Measurements from ENCODE around the gene ZNF496.

Gene ZNF496

DNA sequence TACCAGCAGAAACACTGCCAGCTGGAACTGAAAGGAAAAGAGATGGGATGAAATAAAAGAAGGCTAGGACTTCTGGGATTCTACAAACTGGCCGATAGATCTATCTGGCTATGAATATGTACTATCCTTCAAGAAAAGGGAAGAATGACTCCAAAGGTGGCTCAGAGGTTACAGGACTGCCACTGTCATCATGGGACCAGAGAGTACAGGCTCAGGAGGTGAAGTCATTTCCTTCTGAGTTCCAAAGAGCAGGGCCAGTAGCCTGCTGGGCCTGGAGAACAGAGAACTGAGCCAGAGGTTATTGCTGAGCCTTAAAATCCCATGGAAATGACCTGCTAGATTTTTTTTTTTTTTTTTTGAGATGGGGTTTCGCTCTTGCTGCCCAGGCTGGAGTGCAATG is 27.6 kb downstream of the ZNF496 start:
- no peak overlapping the region for H3K4me3 ChIP-seq (ENCODE audit: low read length)
- peaks cover 23% of the 10 kb centered on the region for H3K36me3 ChIP-seq (ENCODE audit: control insufficient read depth, insufficient read depth, low read length)
- H3K4me1 ChIP-seq (ENCODE audit: control insufficient read depth, insufficient read depth, low read length): no peaks in the 10 kb centered on the region
- no peaks in the 10 kb centered on the region for H3K27me3 ChIP-seq (ENCODE audit: control insufficient read depth, insufficient read depth, low read length)
- H3K9ac ChIP-seq (ENCODE audit: low read length): no peak overlapping the region
- no peak overlapping the region for H3K27ac ChIP-seq (ENCODE audit: low read depth, low read length)

DNA sequence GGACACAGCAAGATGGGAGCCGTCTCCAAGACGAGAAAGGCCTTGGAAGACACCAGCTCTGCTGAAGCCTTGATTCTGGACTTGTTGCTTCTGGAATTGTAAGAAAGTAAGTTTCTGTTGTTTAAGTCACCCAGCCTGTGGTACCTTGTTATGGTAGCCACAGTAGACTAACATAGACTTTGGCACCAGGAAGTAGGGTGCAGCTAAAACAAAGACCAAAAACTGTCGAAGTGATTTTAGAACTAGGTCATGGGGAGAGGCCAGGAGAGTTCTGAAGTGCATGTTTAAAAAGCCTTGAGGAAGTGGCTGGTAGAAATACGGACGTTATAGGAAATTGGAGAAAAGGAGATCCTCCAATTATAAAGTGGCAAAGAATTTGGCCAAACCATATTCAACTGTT is 28.5 kb downstream of the ZNF496 start:
- H3K27ac ChIP-seq (ENCODE audit: low read depth, low read length): no peak overlapping the region
- H3K4me1 ChIP-seq (ENCODE audit: control insufficient read depth, insufficient read depth, low read length): no peaks in the 10 kb centered on the region

DNA sequence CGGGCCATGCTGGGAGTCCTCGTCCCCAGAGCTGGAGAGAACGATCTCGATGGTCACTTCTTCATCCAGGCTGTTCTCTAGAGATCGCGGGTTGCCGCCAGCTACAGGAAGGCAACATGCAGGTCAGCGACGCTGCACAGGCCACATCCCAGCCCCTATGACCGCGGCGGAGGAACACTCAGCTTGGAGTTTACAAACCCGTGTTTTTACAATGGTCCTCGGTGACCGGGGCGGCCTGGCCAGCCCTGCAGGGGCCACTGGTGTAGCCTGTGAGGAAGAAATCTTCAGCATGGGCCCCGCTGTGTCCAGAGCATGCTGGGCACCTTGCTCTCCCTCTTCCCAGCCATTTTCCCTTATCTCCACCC is 30.5 kb downstream of the ZNF496 start:
- no peaks in the 10 kb centered on the region for H3K36me3 ChIP-seq (ENCODE audit: control insufficient read depth, insufficient read depth, low read length)
- no peak overlapping the region for H3K27ac ChIP-seq (ENCODE audit: low read depth, low read length)
- H3K4me1 ChIP-seq (ENCODE audit: control insufficient read depth, insufficient read depth, low read length): no peaks in the 10 kb centered on the region
- no peak overlapping the region for H3K9ac ChIP-seq (ENCODE audit: low read length)
- no peak overlapping the region for H3K4me3 ChIP-seq (ENCODE audit: low read length)
- no peaks in the 10 kb centered on the region for H3K27me3 ChIP-seq (ENCODE audit: control insufficient read depth, insufficient read depth, low read length)

More for the DNA sequence above, 28.5 kb downstream of the ZNF496 start:
- H3K27me3 ChIP-seq (ENCODE audit: control insufficient read depth, insufficient read depth, low read length): no peaks in the 10 kb centered on the region
- H3K4me3 ChIP-seq (ENCODE audit: low read length): no peak overlapping the region
- peaks cover 15% of the 10 kb centered on the region for H3K36me3 ChIP-seq (ENCODE audit: control insufficient read depth, insufficient read depth, low read length)
- no peak overlapping the region for H3K9ac ChIP-seq (ENCODE audit: low read length)

DNA sequence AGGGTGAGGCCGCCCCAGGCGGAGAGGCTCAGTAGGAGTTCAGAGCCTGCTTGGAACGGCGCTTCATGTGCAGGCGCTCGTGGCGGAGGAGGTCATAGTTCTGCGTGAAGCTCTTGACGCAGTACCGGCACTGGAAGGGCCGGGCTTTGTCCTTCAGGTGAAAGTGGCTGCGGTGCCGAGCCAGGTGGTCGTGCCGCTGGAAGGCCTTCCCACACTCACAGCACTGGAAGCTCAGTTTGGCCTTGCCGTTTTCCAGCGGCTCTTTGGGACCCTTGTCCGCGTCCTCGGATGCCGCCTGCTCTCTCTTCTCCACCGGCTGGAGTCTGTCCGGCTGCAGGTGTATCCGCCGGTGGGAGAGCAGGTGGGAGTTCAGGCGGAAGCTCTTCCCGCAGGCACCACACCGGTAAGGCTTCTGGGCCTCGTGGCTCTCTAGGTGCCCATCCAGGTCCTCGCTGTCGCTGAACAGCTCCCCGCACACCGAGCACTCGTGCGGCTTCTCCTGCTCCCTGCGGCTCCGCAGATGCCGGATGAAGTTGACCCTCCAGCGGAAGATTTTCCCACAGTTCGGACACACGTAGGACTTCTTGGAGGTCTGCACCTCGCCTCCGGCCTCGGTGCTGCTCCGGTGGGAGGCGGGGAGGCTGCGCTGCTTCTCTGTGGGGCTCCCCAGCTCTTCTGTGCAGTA is 31.0 kb downstream of the ZNF496 start:
- Histone ChIP-seq H3K9ac (ENCODE audit: low read length) (no peak overlapping the region), H3K36me3 (ENCODE audit: control insufficient read depth, insufficient read depth, low read length) (no peaks in the 10 kb centered on the region), H3K4me3 (ENCODE audit: low read length) (no peak overlapping the region), H3K4me1 (ENCODE audit: control insufficient read depth, insufficient read depth, low read length) (no peaks in the 10 kb centered on the region), H3K27me3 (ENCODE audit: control insufficient read depth, insufficient read depth, low read length) (no peaks in the 10 kb centered on the region), H3K27ac (ENCODE audit: low read depth, low read length) (no peak overlapping the region)

DNA sequence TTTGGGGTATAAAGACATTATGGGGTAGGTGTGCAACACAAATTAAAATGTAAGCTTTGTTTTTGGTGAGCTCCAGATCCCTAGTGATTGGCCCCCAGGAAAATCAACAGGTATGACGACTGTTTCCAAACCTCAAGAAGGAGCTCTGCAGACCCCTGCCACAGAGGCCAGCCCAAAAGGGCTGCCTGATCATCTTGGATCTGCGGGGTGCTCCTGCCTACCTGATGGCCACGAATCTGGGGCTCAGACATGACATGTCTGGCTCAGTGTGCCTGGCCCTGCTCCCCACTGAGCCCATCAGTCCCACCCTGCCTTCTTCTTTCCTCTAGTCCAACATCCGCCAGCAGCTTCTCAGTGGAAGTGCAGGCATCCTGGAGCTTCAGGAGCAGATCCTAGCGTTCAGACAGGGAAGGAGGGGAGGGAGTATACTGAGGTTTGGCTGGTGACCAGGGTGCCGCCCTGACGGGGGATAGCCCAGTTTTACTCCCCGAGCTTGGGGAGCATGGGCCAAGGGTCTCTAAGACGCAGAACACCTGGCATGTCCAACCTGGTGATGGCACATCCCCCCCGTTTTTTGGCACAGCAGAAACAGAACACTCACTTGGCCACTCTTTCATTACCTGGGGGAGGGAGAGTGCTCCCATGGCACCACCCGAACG is 31.8 kb downstream of the ZNF496 start:
- no peaks in the 10 kb centered on the region for H3K36me3 ChIP-seq (ENCODE audit: control insufficient read depth, insufficient read depth, low read length)
- no peak overlapping the region for H3K4me3 ChIP-seq (ENCODE audit: low read length)
- no peaks in the 10 kb centered on the region for H3K27me3 ChIP-seq (ENCODE audit: control insufficient read depth, insufficient read depth, low read length)
- H3K27ac ChIP-seq (ENCODE audit: low read depth, low read length): no peak overlapping the region
- no peak overlapping the region for H3K9ac ChIP-seq (ENCODE audit: low read length)
- H3K4me1 ChIP-seq (ENCODE audit: control insufficient read depth, insufficient read depth, low read length): no peaks in the 10 kb centered on the region

DNA sequence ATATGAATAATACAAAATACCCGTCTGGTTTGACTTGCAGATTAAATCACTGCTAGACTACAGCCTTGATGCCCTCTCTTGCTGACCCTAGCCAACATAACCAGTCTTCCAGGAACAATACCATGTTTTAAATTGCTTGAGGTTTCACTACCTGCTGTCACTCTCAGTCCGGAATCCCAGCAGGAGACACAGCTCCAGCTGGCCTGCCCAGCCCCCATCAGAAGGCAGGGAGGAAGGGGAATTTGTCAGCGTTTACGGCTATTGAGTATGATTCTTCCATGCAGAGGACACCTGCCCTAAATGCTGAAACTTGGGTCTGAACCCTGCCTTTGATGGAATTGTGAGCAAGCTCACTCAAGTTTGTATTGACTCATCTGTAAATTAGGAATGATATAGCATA is 33.0 kb downstream of the ZNF496 start:
- Histone ChIP-seq H3K36me3 (ENCODE audit: control insufficient read depth, insufficient read depth, low read length) (no peaks in the 10 kb centered on the region), H3K4me1 (ENCODE audit: control insufficient read depth, insufficient read depth, low read length) (no peaks in the 10 kb centered on the region), H3K9ac (ENCODE audit: low read length) (no peak overlapping the region), H3K27ac (ENCODE audit: low read depth, low read length) (no peak overlapping the region), H3K27me3 (ENCODE audit: control insufficient read depth, insufficient read depth, low read length) (no peaks in the 10 kb centered on the region), H3K4me3 (ENCODE audit: low read length) (no peak overlapping the region)

DNA sequence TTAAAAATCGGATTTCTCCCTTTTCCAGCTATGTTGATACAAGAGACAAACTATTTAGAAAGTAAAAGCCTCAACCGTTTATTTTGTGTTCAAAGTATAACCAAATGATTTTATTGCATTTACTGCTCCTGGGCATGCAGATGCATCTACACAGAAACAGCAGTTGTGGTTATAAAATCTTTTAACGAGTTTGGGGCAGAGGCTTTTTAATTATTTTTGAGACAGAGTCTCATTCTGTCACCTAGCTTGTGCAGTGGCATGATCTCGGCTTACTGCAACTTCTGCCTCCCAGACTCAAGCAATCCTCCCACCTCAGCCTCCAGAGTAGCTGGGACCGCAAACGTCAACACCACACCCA is 33.6 kb downstream of the ZNF496 start:
- Histone ChIP-seq H3K9ac (ENCODE audit: low read length) (no peak overlapping the region), H3K36me3 (ENCODE audit: control insufficient read depth, insufficient read depth, low read length) (no peaks in the 10 kb centered on the region), H3K27ac (ENCODE audit: low read depth, low read length) (no peak overlapping the region), H3K4me1 (ENCODE audit: control insufficient read depth, insufficient read depth, low read length) (no peaks in the 10 kb centered on the region), H3K4me3 (ENCODE audit: low read length) (no peak overlapping the region), H3K27me3 (ENCODE audit: control insufficient read depth, insufficient read depth, low read length) (no peaks in the 10 kb centered on the region)

DNA sequence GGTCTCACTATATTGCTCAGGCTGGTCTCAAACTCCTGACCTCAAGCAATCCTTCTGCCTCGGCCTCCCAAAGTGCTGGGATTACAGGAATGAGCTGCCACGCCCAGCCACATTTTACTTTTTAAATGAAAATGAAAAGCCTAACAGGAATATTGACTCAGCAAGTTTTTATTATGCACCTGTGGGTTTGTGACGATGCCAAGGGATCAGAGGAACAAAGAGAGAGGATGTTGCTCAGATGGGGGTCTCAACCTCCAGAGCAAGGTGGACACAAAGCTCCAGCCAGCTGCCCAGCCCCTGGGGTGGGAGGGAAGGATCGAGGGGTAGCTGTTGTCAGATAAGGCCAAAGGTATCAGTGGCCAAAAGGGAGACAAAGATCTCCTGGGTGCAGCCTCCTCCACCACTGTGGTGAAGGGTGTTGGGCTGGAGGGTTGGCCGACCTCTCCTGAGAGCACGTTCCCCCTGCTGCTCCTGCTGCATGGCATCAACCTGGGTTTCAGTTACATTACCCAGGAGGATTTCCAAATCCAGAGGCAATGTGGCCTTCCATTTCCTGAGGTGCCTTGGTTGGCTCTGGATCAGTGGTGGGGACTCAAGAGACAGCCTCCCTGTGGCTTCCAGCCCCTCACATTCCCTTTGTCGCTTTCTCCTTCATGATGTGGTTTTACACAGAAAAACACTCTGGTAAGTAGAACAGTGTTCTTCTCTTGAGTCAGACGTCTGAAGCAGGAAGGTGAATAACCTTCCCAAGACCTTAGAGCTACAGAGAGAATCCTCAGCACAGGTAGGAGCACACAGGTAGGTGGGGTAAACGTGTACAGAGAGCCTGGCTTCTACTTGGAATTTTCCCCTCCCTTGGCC is 34.2 kb downstream of the ZNF496 start:
- H3K36me3 ChIP-seq (ENCODE audit: control insufficient read depth, insufficient read depth, low read length): no peaks in the 10 kb centered on the region
- no peak overlapping the region for H3K4me3 ChIP-seq (ENCODE audit: low read length)
- H3K9ac ChIP-seq (ENCODE audit: low read length): no peak overlapping the region
- H3K27me3 ChIP-seq (ENCODE audit: control insufficient read depth, insufficient read depth, low read length): no peaks in the 10 kb centered on the region
- H3K4me1 ChIP-seq (ENCODE audit: control insufficient read depth, insufficient read depth, low read length): no peaks in the 10 kb centered on the region
- no peak overlapping the region for H3K27ac ChIP-seq (ENCODE audit: low read depth, low read length)

DNA sequence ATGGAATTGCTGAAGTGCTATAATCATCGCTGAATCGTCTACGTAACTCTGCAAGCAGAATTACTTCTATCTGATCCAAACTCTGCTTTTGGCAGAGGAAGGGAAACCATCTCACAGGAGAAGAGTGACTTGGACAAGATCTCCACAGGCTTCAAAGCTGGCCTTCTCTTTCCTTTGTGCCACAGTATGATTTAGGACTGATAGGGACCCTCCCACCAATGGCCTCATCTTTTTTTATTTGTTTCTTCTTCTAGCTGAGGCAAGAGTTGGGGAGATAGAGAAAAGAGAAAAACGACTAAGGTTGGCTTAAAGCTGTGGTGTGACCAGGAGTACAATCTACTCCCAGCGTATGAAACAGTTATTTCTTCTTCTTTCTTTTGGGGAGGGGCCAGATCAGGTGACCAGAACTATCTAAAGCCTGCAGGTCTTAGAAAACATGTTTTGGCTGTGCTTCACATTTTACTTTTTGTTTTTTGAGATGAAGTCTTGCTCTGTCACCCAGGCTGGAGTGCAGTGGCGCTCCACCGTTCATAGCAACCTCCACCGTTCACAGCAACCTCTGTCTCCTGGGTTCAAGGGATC is 35.0 kb downstream of the ZNF496 start:
- Histone ChIP-seq H3K9ac (ENCODE audit: low read length) (no peak overlapping the region), H3K4me3 (ENCODE audit: low read length) (no peak overlapping the region), H3K27me3 (ENCODE audit: control insufficient read depth, insufficient read depth, low read length) (no peaks in the 10 kb centered on the region), H3K27ac (ENCODE audit: low read depth, low read length) (no peak overlapping the region), H3K4me1 (ENCODE audit: control insufficient read depth, insufficient read depth, low read length) (no peaks in the 10 kb centered on the region), H3K36me3 (ENCODE audit: control insufficient read depth, insufficient read depth, low read length) (no peaks in the 10 kb centered on the region)

DNA sequence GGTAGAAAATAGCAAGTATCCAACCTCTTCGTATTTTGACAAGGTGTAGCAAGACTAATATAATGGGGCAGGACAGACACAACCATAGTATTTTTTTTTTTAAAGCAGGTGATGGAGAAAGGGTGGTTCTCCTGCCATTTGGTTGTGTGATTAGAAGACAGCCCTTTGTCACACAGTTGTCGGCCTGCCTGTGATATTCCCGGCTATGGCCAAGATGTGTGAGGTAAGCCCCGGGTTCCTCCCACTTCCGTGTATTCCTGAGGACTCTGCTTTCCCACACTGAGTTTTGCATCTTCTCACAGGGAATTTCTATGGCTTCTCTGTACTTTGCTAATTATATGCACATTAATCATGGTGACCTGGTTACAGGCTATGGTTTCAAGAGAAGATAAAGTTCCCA is 35.9 kb downstream of the ZNF496 start:
- H3K4me1 ChIP-seq (ENCODE audit: control insufficient read depth, insufficient read depth, low read length): no peaks in the 10 kb centered on the region
- no peaks in the 10 kb centered on the region for H3K27me3 ChIP-seq (ENCODE audit: control insufficient read depth, insufficient read depth, low read length)
- H3K36me3 ChIP-seq (ENCODE audit: control insufficient read depth, insufficient read depth, low read length): no peaks in the 10 kb centered on the region
- no peak overlapping the region for H3K4me3 ChIP-seq (ENCODE audit: low read length)
- H3K9ac ChIP-seq (ENCODE audit: low read length): no peak overlapping the region
- no peak overlapping the region for H3K27ac ChIP-seq (ENCODE audit: low read depth, low read length)

DNA sequence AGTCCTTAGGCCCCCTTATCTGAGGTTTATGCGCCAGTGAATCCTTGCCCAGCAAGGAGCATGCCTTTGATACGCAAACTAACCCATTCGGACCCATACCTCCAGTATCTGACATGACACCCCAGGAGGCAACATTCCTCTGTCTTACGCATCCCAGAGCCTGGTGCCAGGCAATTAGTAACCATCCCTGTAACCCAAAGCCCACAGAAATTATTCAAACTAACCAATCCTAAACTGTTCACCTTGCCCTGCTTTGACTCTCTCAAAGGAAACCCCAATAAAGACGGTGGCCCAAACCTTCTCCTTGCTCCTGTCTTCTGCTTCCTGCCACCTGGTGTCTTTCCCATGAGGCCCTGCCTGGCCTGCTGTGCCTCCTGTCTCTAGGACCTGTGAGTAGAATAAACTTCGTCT is 36.4 kb downstream of the ZNF496 start:
- no peak overlapping the region for H3K27ac ChIP-seq (ENCODE audit: low read depth, low read length)
- H3K4me3 ChIP-seq (ENCODE audit: low read length): no peak overlapping the region
- no peaks in the 10 kb centered on the region for H3K4me1 ChIP-seq (ENCODE audit: control insufficient read depth, insufficient read depth, low read length)
- no peaks in the 10 kb centered on the region for H3K27me3 ChIP-seq (ENCODE audit: control insufficient read depth, insufficient read depth, low read length)
- H3K36me3 ChIP-seq (ENCODE audit: control insufficient read depth, insufficient read depth, low read length): no peaks in the 10 kb centered on the region
- H3K9ac ChIP-seq (ENCODE audit: low read length): no peak overlapping the region

DNA sequence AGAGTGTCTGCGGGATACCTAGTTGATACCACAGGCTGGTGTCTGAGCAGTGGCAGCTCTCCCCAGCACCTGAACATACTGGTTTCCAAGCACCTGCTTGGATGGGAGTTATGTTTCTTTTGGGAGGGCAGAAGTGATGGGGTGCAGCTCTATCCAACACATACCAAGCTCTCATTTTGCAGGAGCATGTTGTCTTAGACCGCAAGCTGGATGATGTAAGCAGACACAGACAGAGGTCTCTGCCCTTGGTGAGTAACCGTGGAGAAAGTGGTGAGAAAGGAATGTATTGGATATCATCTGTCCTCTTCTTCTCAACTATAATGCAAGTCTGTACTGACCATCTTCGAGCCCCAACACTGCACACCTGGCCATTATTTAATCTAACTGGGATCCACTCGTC is 37.4 kb downstream of the ZNF496 start:
- Histone ChIP-seq H3K4me3 (ENCODE audit: low read length) (no peak overlapping the region), H3K36me3 (ENCODE audit: control insufficient read depth, insufficient read depth, low read length) (no peaks in the 10 kb centered on the region), H3K27ac (ENCODE audit: low read depth, low read length) (no peak overlapping the region), H3K4me1 (ENCODE audit: control insufficient read depth, insufficient read depth, low read length) (no peaks in the 10 kb centered on the region), H3K27me3 (ENCODE audit: control insufficient read depth, insufficient read depth, low read length) (no peaks in the 10 kb centered on the region), H3K9ac (ENCODE audit: low read length) (no peak overlapping the region)

All from rectal smooth muscle tissue (tissue), 1 donor.